Activated naive CD8-positive, alpha-beta T cell treated with anti-CD3 and anti-CD28 coated beads for 36 hours (primary cell): ENCODE data around the gene RAD51D. TPM values are rescaled to one million over a fixed set of nuclear protein-coding genes. Genes with fewer than 3 reads are reported as not detected.
"Not testable (repeated sequence)": the region's sequence is repeated elsewhere in the genome, so short reads cannot be mapped to it uniquely, and the experiment has no call there.

Experiments used
- DNase-seq: peaks from one replicate; pipeline ENCODE4 v3.0.0; 2021
- H3K27ac Mint-ChIP-seq: one replicate; pipeline ENCODE4 v1.8.0; 2022; ENCODE audit warnings: mild to moderate bottlenecking, moderate library complexity, mixed read lengths
- H3K27me3 Mint-ChIP-seq: one replicate; pipeline ENCODE4 v1.8.0; 2022; ENCODE audit warnings: mild to moderate bottlenecking, mixed read lengths
- H3K36me3 Mint-ChIP-seq: one replicate; pipeline ENCODE4 v1.8.0; 2021; ENCODE audit warnings: mild to moderate bottlenecking, mixed read lengths
- H3K4me1 Mint-ChIP-seq: one replicate; pipeline ENCODE4 v1.8.0; 2021; ENCODE audit warnings: mixed read lengths
- H3K4me3 Mint-ChIP-seq: one replicate; pipeline ENCODE4 v1.8.0; 2022; ENCODE audit warnings: mild to moderate bottlenecking, moderate library complexity, mixed read lengths
- H3K9me3 Mint-ChIP-seq: one replicate; pipeline ENCODE4 v1.8.0; 2022; ENCODE audit warnings: mixed read lengths
- total RNA-seq, 2 experiments: library from RNA; stranded (reverse); gene quantifications; one replicate each; pipeline ENCODE4 v1.2.3, GENCODE V29; 2021

RAD51D gene
- total RNA-seq, 2 experiments from 2014 or later = 25.8 to 30.8 TPM

DNA sequence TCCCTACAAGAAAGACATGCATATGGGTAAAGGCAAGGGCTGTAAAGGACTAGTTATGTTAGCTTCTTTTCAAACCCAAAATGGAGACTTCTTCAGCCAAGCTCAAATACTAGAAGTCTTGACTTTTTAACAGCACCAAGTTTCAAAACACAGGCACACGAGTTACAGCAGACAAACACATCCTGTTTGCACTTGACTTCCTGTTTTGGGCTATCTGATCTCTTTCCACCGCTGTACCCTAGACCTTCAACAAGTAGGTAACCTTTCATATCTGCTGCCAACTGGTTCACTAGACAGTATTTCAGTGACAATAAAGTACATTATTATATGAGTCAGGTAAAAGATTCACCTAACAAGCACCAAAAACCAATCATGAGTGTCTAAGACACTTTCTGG, 68.5 kb downstream of the RAD51D start:
- Mint-ChIP-seq H3K27me3 (no peaks in the 10 kb centered on the region), H3K4me1 (peaks cover 61% of the 10 kb centered on the region), H3K36me3 (peaks cover 6% of the 10 kb centered on the region), H3K27ac (peak overlapping the region; percentile 79), H3K9me3 (no peaks in the 10 kb centered on the region), H3K4me3 (peak overlapping the region; percentile 41)
- DNase-seq = no peak

DNA sequence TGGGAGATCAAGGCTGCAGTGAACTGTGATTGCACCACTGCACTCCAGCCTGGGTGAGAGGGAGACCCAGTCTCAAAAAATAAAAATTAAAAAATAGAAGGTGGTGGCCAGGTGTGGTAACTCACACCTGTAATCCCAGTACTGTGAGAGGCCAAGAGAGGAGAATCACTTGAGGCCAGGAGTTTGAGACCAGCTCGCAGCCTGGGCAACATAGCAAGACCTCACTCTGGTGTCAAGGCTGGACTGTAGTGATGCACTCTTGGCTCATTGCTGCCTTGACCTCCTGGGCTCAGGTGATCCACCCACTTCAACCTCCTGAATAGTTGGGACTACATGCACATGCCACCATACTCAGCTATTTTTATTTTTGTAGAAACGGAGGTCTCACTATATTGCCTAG, 69.5 kb downstream of the RAD51D start:
- H3K27ac Mint-ChIP-seq = peak overlapping the region; percentile 40
- peaks cover 5% of the 10 kb centered on the region for H3K36me3 Mint-ChIP-seq

DNA sequence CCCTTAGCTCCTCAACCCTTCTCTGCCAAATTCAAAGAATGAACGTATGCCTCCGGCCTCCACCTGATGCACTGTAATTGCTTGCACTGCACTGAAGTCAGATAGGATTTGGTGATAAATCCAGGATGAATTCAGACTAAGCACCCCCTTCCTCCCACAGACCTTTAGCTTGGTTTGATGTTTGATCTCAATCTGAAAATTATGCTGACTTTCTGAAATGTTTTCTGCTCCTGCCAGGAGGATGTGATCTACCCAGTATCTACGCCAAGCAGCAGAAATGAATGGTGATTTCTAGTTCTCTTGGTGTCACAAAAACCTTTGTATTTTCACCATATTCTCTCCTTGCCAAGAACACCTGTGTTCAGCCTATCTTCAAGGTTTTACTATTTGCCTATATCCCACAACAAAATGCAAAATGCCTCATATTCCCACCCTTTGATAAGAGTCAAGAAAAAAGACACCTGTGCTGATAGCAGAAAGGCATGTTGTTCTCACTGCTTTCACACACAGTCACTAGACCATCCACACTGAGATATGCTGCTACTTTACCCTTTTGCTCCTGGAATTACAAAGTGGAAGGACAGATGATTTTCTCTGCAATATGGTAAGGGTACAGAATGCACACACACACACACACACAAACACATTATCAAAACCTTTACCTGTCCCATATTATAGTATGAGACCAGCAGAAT, 70.8 kb downstream of the RAD51D start:
- peak overlapping the region; percentile 3 for H3K4me3 Mint-ChIP-seq
- H3K36me3 Mint-ChIP-seq = peaks cover 5% of the 10 kb centered on the region
- H3K4me1 Mint-ChIP-seq = peaks cover 68% of the 10 kb centered on the region
- H3K9me3 Mint-ChIP-seq = no peaks in the 10 kb centered on the region
- H3K27me3 Mint-ChIP-seq = no peaks in the 10 kb centered on the region
- DNase-seq = no peak
- H3K27ac Mint-ChIP-seq = peak overlapping the region; percentile 32

More for the DNA sequence above, 69.5 kb downstream of the RAD51D start:
- Mint-ChIP-seq H3K9me3 (no peaks in the 10 kb centered on the region), H3K27me3 (no peaks in the 10 kb centered on the region), H3K4me1 (peaks cover 65% of the 10 kb centered on the region), H3K4me3 (no peak overlapping the region)
- no peak for DNase-seq

DNA sequence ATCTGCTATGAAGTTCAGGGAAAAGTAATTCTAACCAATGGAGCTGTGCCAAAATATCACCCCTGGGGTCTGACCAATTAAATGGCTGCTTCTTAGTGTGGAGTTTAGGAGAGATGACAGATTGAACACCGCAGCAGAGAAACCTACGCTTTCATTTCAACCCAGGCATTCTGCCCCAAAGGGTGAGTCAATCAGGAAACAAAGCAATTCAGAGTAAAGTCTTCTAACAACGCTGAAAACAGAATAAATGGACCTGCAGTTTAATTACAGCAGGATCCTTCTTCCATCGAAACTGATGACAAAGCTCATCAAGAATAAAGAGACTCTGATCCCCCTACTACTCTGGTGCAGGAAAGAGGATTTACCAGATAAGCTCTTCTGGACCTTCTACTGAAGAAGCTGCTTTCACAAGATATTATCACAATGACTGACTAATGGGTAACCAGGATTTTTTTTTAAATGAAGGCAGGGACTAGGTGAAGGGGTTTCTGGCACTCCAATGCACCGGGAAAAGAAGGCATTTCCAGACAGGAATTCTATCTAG, 72.8 kb downstream of the RAD51D start:
- peak overlapping the region; percentile 80 for H3K4me3 Mint-ChIP-seq
- peaks cover 66% of the 10 kb centered on the region for H3K4me1 Mint-ChIP-seq
- H3K9me3 Mint-ChIP-seq = no peaks in the 10 kb centered on the region
- H3K27ac Mint-ChIP-seq = peak overlapping the region; percentile 94
- DNase-seq = peak; percentile 65
- no peaks in the 10 kb centered on the region for H3K27me3 Mint-ChIP-seq
- H3K36me3 Mint-ChIP-seq = peaks cover 3% of the 10 kb centered on the region

DNA sequence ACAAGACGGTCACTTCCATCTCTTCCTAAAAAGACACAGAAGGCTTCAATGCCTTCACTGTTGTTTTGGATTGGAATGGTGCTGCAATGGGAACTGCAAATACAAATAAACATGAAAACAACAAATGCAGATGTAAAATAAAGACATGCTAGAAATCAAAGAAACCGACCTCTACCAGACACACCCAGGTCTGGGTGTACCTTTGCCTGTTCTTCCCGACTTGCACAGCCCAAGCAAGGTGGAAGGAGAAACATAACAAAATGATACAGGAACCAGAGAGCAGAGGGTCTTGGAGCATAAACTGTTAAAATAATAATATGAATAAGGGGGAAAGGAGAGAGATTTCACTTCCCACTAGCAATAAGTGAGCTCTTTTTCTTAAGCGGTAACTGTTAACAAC, 73.4 kb downstream of the RAD51D start:
- H3K27ac Mint-ChIP-seq = peak overlapping the region; percentile 94
- H3K27me3 Mint-ChIP-seq = no peaks in the 10 kb centered on the region
- peak overlapping the region; percentile 80 for H3K4me3 Mint-ChIP-seq
- peaks cover 3% of the 10 kb centered on the region for H3K36me3 Mint-ChIP-seq
- H3K9me3 Mint-ChIP-seq = no peaks in the 10 kb centered on the region
- H3K4me1 Mint-ChIP-seq = peaks cover 60% of the 10 kb centered on the region
- no peak for DNase-seq

DNA sequence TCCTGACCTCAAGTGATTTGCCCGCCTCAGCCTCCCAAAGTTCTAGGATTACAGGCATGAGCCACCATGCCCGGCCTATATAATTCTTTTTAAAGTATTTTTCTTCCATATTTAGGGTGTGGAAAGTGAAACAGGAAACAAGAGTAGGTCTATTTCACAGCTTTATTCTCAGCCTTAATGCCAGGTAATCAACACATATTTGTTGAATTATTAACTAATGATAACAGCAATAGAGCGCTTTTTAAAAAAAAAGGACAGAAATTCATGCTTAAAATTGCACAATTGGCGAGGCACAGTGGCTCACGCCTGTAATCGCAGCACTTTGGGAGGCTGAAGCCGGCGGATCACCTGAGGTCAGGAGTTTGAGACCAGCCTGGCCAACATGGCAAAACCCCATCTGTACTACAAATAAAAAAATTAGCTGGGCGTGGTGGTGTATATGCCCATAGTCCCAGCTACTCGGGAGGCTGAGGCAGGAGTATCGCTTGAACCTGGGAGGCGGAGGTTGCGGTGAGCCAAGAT, 74.1 kb downstream of the RAD51D start:
- Mint-ChIP-seq H3K4me3 (peak overlapping the region; percentile 80), H3K27ac (peak overlapping the region; percentile 94), H3K4me1 (peaks cover 56% of the 10 kb centered on the region)
- H3K27me3 Mint-ChIP-seq, DNase-seq, H3K36me3 Mint-ChIP-seq, H3K9me3 Mint-ChIP-seq: not testable (repeated sequence)

DNA sequence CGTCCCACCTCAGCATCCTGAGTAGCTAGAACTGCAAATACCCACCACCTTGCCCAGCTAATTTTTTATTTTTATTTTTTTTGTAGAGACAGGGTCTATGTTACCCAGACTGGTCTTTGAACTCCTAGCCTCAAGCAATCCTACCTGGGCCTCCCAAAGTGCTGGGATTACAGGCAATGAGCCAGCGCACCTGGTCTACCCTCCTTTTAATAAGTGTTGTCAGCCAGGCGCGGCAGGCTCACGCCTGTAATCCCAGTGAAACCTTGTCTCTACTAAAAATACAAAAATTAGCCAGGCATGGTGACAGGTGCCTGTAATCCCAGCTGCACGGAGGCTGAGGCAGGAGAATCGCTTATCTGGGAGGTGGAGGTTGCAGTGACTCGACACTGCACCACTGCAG, 75.5 kb downstream of the RAD51D start:
- H3K27me3 Mint-ChIP-seq = no peaks in the 10 kb centered on the region
- H3K4me1 Mint-ChIP-seq = peaks cover 52% of the 10 kb centered on the region
- H3K9me3 Mint-ChIP-seq = peaks cover 2% of the 10 kb centered on the region
- H3K36me3 Mint-ChIP-seq = peaks cover 6% of the 10 kb centered on the region
- no peak for DNase-seq
- H3K4me3 Mint-ChIP-seq = no peak overlapping the region
- H3K27ac Mint-ChIP-seq = no peak overlapping the region

Other genes starting within 250 kb of the RAD51D start
- gene CCT6B, start 158.4 kb downstream of the RAD51D start, total RNA-seq = 1 to 10 TPM; 1.8 to 1.9 TPM
- gene ZNF830, start 158.3 kb downstream of the RAD51D start, total RNA-seq = 10 to 100 TPM; 18.9 to 21.6 TPM
- gene LIG3, start 139.3 kb downstream of the RAD51D start, total RNA-seq = 10 to 100 TPM; 43.5 to 45.7 TPM
- 10 to 100 TPM in 1 of 2 experiments, 1 to 10 TPM in 1; 9.6 to 10.3 TPM for gene RFFL, start 56.2 kb downstream of the RAD51D start, total RNA-seq
- not detected for gene FNDC8, start 1.8 kb upstream of the RAD51D start, total RNA-seq
- gene NLE1, start 22.4 kb upstream of the RAD51D start, total RNA-seq = 10 to 100 TPM; 59.9 to 61.8 TPM
- gene UNC45B, start 28.0 kb upstream of the RAD51D start, total RNA-seq = under 1 TPM; 0.06 to 0.10 TPM
- gene SLC35G3, start 74.5 kb upstream of the RAD51D start, total RNA-seq = not detected
- 10 to 100 TPM; 33.9 to 37.9 TPM for gene SLFN5, start 123.2 kb upstream of the RAD51D start, total RNA-seq